ENCODE data around the gene RCAN1.

RCAN1 gene

GRCh38 chr21:34612056-34612455 is 2.9 kb downstream of the RCAN1 start:
- ChIA-PET POLR2A (no interaction called here), CTCF (interaction anchor here (0.6 to 4.6 kb wide), 6 partner anchors 10 to 1732 kb away, joined by 4 to 40 read pairs (median 10); no protein-coding TSS in a partner anchor)

GRCh38 chr21:34611528-34611927 is 3.4 kb downstream of the RCAN1 start:
- POLR2A ChIA-PET, result no interaction called here
- TF ChIP-seq ZNF623 (tag by site-specific recombination; IDR thresholded peaks at IDR 0.05), result no peak
- TF ChIP-seq ZNF24 (tag by site-specific recombination; IDR thresholded peaks at IDR 0.05), result 0 out of 2 replicates have a peak, but pooled peaks have one; percentile 30
- no peak for TF ChIP-seq ZNF610 (tag by site-specific recombination; IDR thresholded peaks at IDR 0.05; ENCODE audit: borderline replicate concordance)
- no peak for TF ChIP-seq ZBTB8A (tag by site-specific recombination; IDR thresholded peaks at IDR 0.05)
- TF ChIP-seq ZNF37A (tag by site-specific recombination; IDR thresholded peaks at IDR 0.05), result no peak
- TF ChIP-seq ZNF629 (tag by site-specific recombination; IDR thresholded peaks at IDR 0.05), result peak; percentile 12; the same call in 1 of the 2 replicates
- TF ChIP-seq MEIS1 (CRISPR knock-in tag; IDR thresholded peaks at IDR 0.05; ENCODE audit: borderline replicate concordance), result no peak
- TF ChIP-seq ZNF2 (tag by site-specific recombination; IDR thresholded peaks at IDR 0.05), result no peak
- TF ChIP-seq PRDM10 (tag by site-specific recombination; IDR thresholded peaks at IDR 0.05), result peak; percentile 96
- no peak for TF ChIP-seq ZNF292 (tag by site-specific recombination; IDR thresholded peaks at IDR 0.05; ENCODE audit: borderline replicate concordance, low read depth)
- TF ChIP-seq ZSCAN4 (tag by site-specific recombination; IDR thresholded peaks at IDR 0.05), result no peak
- TF ChIP-seq ZNF174 (tag by site-specific recombination; IDR thresholded peaks at IDR 0.05), result no peak
- no peak for TF ChIP-seq ZNF843 (tag by site-specific recombination; IDR thresholded peaks at IDR 0.05)

More at GRCh38 chr21:34612056-34612455, 2.9 kb downstream of the RCAN1 start:
- Histone ChIP-seq H3K36me3 (ENCODE audit: control insufficient read depth in 2 of 2, insufficient read depth in 1 of 2, low read length in 2 of 2) (no peaks in the 10 kb centered on the region), H3K4me3 (ENCODE audit: low read depth, low read length) (no peak overlapping the region), H3K27ac (ENCODE audit: extremely low read depth, low read depth, low read length) (no peak overlapping the region), H3K4me1 (ENCODE audit: control insufficient read depth, insufficient read depth, low read length) (peaks cover 2% of the 10 kb centered on the region), H3K9me3 (ENCODE audit: control insufficient read depth, insufficient read depth, low read depth, low read length) (no peaks in the 10 kb centered on the region)
- no peak for TF ChIP-seq ZNF777 (tag by site-specific recombination; IDR thresholded peaks at IDR 0.05; ENCODE audit: borderline replicate concordance)
- no peak for TF ChIP-seq ZNF302 (tag by site-specific recombination; IDR thresholded peaks at IDR 0.05; ENCODE audit: low read depth)
- TF ChIP-seq TRIM28 (IDR thresholded peaks at IDR 0.05; ENCODE audit: borderline replicate concordance, low read length), result no peak
- no peak for TF ChIP-seq ZSCAN5A (tag by site-specific recombination; IDR thresholded peaks at IDR 0.05)
- TF ChIP-seq ZBTB1 (tag by site-specific recombination; IDR thresholded peaks at IDR 0.05), result no peak
- TF ChIP-seq MYNN (tag by site-specific recombination; IDR thresholded peaks at IDR 0.05; ENCODE audit: borderline replicate concordance), result no peak
- TF ChIP-seq ZBTB20 (tag by site-specific recombination; IDR thresholded peaks at IDR 0.05), result no peak
- no peak for TF ChIP-seq ZSCAN30 (tag by site-specific recombination; IDR thresholded peaks at IDR 0.05)
- no peak for TF ChIP-seq ZNF266 (tag by site-specific recombination; IDR thresholded peaks at IDR 0.05; ENCODE audit: low read depth)
- TF ChIP-seq ZNF791 (tag by site-specific recombination; IDR thresholded peaks at IDR 0.05), result no peak
- no peak for TF ChIP-seq WT1 (tag by site-specific recombination; IDR thresholded peaks at IDR 0.05)
- no peak for TF ChIP-seq ZNF391 (tag by site-specific recombination; IDR thresholded peaks at IDR 0.05; ENCODE audit: borderline replicate concordance, low read depth)
- no peak for TF ChIP-seq ZBTB26 (tag by site-specific recombination; optimal IDR thresholded peaks at IDR 0.05)
- no peak for TF ChIP-seq ZNF23 (tag by site-specific recombination; IDR thresholded peaks at IDR 0.05; ENCODE audit: borderline replicate concordance)
- no peak for TF ChIP-seq OVOL3 (tag by site-specific recombination; IDR thresholded peaks at IDR 0.05)

More at GRCh38 chr21:34611528-34611927, 3.4 kb downstream of the RCAN1 start:
- H3K9me3 ChIP-seq (ENCODE audit: control insufficient read depth, insufficient read depth, low read depth, low read length), result no peaks in the 10 kb centered on the region
- peaks cover 2% of the 10 kb centered on the region for H3K4me1 ChIP-seq (ENCODE audit: control insufficient read depth, insufficient read depth, low read length)
- H3K36me3 ChIP-seq (ENCODE audit: control insufficient read depth in 2 of 2, insufficient read depth in 1 of 2, low read length in 2 of 2), result no peaks in the 10 kb centered on the region
- H3K27ac ChIP-seq (ENCODE audit: extremely low read depth, low read depth, low read length), result no peak overlapping the region
- H3K4me3 ChIP-seq (ENCODE audit: low read depth, low read length), result no peak overlapping the region
- CTCF ChIA-PET, result interaction anchor here (1.4 to 4.6 kb wide), 7 partner anchors 9 to 264 kb away, joined by 4 to 40 read pairs (median 6); no protein-coding TSS in a partner anchor
